GM06990 (cell line): Measurements from ENCODE around the gene DCST1.

ENCODE experiments used
- DNase-seq: peaks from one replicate; pipeline ENCODE4 v3.0.0-alpha.2; 2011; ENCODE audit not compliant: insufficient read length; ENCODE audit errors: extremely low read depth
- H3K27me3 ChIP-seq: replicated peaks from 2 replicates; pipeline ENCODE4 v1.6.0; 2011; ENCODE audit warnings: low read length; ENCODE audit not compliant: control insufficient read depth, insufficient read depth
- H3K36me3 ChIP-seq: 2 replicates; pipeline ENCODE4 v1.5.1; 2011; ENCODE audit warnings: low read length; ENCODE audit not compliant: control insufficient read depth, insufficient read depth
- H3K4me3 ChIP-seq: replicated peaks from 2 replicates; pipeline ENCODE4 v1.5.1; 2011; ENCODE audit warnings: low read depth, mild to moderate bottlenecking, control low read depth, low read length
- CTCF ChIP-seq: IDR thresholded peaks from 2 replicates; pipeline ENCODE4 v1.5.1; 2011; ENCODE audit warnings: low read length, control low read depth, mild to moderate bottlenecking, inconsistent platforms; ENCODE audit not compliant: insufficient read depth, poor library complexity, severe bottlenecking

The DCST1 gene

GRCh38 chr1:155068599-155068998 lies 35.0 kb downstream of the DCST1 start:
- Histone ChIP-seq H3K4me3 (no peak overlapping the region), H3K27me3 (no peaks in the 10 kb centered on the region), H3K36me3 (0 out of 2 replicates have a peak, but pooled peaks cover 2% of the 10 kb centered on the region)
- no peak for DNase-seq
- TF ChIP-seq CTCF = no peak

GRCh38 chr1:155069551-155070157 lies 36.0 kb downstream of the DCST1 start:
- no peak for DNase-seq
- H3K27me3 ChIP-seq = no peaks in the 10 kb centered on the region
- no peak overlapping the region for H3K4me3 ChIP-seq

GRCh38 chr1:155070158-155070621 lies 36.6 kb downstream of the DCST1 start:
- TF ChIP-seq CTCF = no peak
- no peak for DNase-seq
- H3K27me3 ChIP-seq = no peaks in the 10 kb centered on the region
- H3K36me3 ChIP-seq = 0 out of 2 replicates have a peak, but pooled peaks cover 2% of the 10 kb centered on the region
- no peak overlapping the region for H3K4me3 ChIP-seq

More at GRCh38 chr1:155069551-155070157, 36.0 kb downstream of the DCST1 start:
- 0 out of 2 replicates have a peak, but pooled peaks cover 2% of the 10 kb centered on the region for H3K36me3 ChIP-seq
- no peak for TF ChIP-seq CTCF

GRCh38 chr1:155070721-155071569 lies 37.3 kb downstream of the DCST1 start:
- Histone ChIP-seq H3K27me3 (no peaks in the 10 kb centered on the region), H3K4me3 (peak overlapping the region; percentile 38), H3K36me3 (0 out of 2 replicates have a peak, but pooled peaks cover 2% of the 10 kb centered on the region)
- peak; percentile 85 for DNase-seq
- peak; percentile 51 for TF ChIP-seq CTCF

- H3K4me3 ChIP-seq = no peak overlapping the region
Measured at GRCh38 chr1:155071701-155072100, 38.1 kb downstream of the DCST1 start.

More at GRCh38 chr1:155071701-155072100, 38.1 kb downstream of the DCST1 start:
- H3K27me3 ChIP-seq = no peaks in the 10 kb centered on the region
- 0 out of 2 replicates have a peak, but pooled peaks cover 2% of the 10 kb centered on the region for H3K36me3 ChIP-seq
- no peak for DNase-seq
- TF ChIP-seq CTCF = no peak
